Stimulated activated CD4-positive, alpha-beta T cell treated with anti-CD3 and anti-CD28 coated beads, Interleukin-12 subunit alpha, Interleukin-12 subunit beta, amount 100 ng/mL, for 4 hours (primary cell): Measurements from ENCODE around the gene CSK.

ENCODE experiments used
- DNase-seq: peaks from one replicate; pipeline ENCODE4 v3.0.0-alpha.2; 2020

The CSK gene

GRCh38 chr15:74829486-74829885 lies 47.6 kb downstream of the CSK start:
- no peak for DNase-seq

DNA sequence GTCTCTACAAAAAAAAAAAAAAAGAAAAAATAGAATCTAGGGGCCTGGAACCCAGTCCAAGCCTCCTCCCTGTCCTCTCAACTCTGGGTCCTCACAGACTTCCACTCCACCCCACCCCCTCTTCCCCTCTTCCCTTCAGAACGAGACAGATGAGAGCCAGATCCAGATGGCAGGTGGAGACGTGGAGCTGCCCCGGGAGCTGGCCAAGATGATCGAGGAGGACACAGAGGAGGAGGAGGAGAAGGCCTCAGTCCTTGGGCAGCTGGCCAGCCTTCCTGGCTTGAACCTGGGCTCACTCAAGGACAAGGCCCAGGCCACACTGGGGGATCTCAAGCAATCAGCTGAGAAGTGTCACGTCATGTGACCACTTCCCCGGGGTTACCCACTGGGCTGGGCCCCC lies 48.1 kb downstream of the CSK start:
- DNase-seq: no peak

- no peak for DNase-seq
Observed at GRCh38 chr15:74830868-74831267, 49.0 kb downstream of the CSK start.

- DNase-seq: no peak
Observed at GRCh38 chr15:74831813-74832495, 50.1 kb downstream of the CSK start.

DNA sequence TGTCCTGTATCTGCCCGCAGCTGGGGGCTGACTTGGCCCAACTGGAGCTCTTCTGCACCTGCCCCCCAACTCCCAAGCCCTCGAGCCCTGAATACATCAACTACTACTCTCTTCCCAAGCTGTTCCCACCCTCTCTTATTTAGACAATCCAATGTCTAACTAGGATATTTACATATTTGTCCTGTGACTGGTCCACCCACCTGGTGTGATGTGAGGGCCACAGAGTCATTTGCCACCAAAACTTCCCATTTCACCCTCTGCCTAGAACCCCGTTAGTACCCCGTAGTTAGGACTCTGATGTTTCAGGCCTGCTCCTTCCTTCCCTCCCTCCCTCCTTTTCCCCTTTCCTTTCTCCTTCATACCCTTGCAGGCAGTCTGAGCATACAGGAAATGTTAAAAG lies 50.9 kb downstream of the CSK start:
- DNase-seq: no peak

DNA sequence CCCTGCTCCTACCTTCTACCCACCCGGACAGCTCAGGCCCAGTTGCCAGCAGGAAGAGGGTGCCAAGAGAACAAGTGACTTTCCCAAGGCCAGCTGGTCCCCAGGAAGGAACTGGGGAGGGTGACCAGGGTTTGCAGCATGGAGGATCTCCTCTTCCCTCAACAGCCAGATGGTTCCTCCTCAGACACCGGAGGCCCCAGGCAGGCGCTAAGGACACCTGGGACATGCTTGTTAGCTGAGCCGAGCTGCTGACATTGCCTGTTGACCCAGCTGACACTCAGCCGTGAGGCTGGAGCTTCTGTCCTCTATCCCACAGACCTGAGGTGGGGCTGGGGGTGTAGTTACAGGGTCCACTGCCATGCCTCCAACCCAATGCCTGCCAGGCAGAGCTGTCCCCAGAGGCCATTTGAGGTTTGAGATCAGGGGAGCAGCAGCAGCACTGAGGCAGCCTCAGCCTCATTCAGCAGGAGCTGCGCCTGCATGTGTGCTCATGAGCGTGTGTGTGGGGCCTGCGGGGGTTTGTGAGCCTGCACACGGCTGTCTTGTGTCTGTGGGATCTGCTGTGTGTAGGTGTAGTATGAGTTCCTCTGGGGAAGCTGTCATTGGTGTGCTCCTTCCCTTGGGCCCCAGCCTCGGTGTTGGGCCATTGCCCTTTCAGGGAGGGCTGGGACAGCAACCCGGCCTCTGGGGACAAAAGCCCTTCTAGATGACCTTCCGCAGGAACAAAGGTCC lies 51.7 kb downstream of the CSK start:
- DNase-seq: no peak

GRCh38 chr15:74835312-74835823 lies 53.5 kb downstream of the CSK start:
- DNase-seq: peak; percentile 47

DNA sequence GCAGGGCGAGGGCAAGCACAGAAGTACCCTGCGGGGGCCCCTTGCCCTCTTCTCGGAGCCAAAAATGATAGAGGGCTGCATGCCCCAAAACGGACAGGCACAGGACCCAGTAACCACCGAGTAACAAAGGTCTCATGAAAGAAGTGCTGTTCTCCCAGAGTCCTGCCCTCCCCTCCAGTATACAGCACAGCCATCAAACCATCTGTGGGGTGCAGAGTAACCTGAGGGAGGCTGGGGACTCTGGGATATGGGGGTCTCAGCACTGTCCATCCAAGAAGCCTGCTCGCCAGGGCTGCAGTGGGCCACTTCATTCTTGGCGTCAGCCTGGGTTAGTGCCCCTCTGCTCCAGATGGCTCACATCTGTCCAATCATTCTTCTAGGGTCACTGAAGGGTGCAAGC lies 55.0 kb downstream of the CSK start:
- no peak for DNase-seq

- DNase-seq: no peak
Observed at GRCh38 chr15:74837482-74838136, 55.7 kb downstream of the CSK start.

GRCh38 chr15:74838137-74838516 lies 56.2 kb downstream of the CSK start:
- no peak for DNase-seq

DNA sequence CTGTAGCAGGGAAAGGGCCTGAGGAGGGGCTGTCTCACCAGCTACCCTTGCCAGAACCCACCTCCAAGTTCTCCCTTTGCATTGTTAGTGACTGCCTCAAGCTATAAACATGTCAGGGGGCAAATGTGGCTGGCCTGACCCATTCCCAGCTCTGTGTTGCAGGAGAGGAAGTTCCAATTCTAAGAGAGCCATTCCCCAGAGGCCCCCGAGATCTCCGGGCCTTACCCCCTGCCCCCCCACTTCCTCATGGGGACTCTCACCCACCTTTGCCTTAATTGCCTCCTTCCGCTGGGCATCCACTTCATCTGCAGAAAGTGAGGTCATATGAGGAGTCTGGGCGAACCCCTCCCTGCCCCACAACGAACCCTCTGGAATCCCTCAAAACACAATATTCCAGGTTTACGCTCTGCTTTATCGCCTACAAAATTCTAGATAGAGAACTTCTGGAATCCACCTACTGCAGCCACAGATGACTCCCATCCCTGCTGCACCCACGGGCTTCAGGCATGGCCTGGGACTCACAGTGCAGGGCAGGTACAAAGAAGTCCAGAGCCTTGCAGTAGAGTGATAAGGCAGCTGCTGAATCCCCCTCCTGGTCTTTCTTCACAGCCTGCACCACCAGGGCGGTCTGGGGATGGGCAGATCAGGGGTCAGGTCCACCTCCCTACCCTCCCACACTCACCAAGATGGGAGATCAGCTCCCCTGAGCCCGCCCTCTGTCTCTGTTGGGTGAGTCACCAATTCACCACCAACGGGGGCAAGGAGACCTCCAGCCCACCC lies 57.1 kb downstream of the CSK start:
- no peak for DNase-seq

GRCh38 chr15:74839526-74840395 lies 57.9 kb downstream of the CSK start:
- DNase-seq: no peak

DNA sequence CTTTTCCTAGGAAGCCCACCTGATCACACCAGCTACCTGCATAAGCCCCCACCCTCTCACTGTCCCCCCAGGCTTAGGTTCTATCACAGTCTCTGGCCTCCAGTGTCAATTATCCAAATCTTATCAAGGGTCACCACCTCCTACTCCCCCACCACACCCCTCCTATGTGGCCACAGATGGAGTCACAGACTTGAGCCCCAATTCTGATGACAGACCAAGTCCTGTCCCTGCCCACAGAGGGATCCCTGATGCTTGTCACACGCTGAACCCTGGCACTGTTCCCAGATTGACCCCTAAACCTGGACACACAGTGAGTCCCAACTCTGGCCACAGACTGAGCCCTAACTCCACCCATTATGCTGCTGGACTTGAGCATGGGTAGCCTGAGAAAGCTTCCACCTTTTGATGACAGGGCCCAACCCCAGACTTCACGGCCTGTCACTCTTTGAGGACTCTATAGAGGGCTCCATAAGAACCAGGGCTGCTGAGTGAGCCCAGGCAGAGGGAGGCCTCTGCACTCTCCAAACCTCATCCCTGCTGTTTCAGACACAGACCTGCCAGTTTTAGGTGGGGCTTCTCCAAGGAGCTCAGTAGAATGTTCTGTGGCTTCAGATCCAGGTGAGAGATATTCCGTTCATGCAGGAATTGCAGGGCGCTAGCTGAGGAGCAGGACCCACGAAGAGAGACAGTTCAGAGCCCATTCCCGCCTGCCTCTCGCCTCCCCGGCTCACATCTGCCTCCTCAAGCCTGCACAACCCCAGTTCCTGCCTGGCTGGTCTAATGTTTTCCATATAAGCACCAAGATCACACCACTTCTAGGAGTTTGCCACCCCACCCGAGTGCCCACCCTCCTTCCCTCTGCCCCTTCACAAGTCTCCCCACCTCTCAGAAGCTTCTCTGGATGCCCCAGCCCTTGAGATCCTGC lies 59.2 kb downstream of the CSK start:
- no peak for DNase-seq

DNA sequence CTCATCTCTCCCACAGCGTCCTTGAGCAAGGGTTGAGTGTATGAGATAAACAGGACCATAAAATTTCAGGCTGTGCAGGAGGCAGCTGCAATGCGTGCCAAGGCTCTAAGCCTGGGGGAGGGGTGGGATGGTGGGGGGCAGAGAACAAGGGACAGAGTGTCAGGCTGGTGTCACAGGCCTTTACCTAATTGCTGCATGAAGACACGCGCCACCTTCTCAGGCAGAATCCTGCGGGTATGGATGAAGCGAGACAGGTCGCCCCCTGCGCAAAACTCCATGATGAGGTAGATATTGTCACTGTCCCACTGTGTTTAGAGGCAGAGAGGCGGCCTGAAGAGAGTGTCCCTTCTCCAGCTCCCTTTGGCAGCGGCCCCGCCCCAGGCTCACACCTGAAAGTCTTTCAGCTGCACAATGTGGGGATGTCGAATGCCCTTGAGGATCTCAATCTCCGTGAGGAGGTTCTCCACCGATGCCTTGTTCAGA lies 60.1 kb downstream of the CSK start:
- no peak for DNase-seq

DNA sequence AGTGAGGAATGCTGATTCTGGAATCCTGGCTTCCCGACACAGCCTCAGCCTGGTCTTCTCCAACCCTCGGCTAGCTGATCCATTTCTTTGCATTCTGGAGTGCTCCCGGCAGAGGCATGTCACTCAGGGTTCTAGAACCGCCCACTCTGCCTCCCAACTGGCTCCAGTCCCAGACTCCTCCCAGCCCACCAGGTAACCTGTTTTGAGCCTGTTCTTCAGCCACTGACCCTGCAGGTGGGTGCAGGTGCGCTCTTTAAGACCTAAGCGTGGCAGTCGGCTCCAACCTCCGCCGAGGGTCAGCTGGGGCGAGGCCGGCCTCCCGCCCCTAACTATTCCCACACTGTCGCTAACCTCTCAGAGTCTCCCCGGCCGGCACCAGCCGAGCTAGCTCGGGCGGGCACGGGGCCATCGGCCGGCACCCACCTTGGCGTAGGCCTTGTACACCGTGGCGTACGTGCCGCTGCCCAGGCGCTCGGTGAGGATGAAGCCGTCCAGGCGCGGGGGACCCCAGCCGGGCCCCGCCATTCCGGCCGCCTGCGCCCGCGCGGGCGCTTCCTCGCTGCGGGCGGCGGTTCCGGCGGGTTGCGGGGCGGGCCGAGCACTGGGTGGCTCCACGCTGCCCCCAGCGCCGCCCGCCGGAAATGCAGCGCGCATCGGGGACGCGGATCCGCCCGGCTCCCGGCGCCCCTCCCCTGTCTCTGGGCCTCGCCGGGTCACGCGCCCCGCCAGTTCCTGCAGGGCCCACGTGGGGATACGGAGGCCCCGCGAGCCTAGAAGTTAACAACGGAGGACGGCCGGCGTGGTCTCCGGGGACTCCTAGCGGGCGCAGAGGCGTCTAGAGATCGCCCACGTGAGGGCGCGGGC lies 60.9 kb downstream of the CSK start, which contains the start of gene ULK3:
Gene ULK3, minus strand, starts transcription at position 576 of the 864 bp plus-strand sequence. Its CDS starts 51 bp downstream, at position 525.
- DNase-seq: peak; percentile 92

DNA sequence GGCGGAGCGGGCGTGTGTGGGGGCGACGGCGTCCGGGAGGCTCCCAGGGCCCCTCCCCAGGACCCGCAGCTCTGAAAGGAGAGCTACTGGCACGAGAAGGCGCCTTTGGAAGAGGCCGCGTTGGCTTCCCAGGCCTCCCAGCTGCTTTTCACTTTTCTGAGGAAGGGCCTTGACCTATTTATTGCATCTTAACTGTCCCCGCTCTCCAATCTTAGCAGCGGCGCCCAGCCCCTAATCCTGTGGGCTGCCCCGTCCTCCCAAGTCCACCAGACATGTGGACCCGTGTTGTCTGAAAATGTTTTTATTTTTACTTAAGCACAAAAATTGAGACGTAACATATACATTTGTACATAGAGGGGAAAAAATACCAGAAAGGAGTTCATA lies 61.6 kb downstream of the CSK start:
- DNase-seq: no peak

- no peak for DNase-seq
Observed at GRCh38 chr15:74843891-74844299, 62.0 kb downstream of the CSK start.

DNA sequence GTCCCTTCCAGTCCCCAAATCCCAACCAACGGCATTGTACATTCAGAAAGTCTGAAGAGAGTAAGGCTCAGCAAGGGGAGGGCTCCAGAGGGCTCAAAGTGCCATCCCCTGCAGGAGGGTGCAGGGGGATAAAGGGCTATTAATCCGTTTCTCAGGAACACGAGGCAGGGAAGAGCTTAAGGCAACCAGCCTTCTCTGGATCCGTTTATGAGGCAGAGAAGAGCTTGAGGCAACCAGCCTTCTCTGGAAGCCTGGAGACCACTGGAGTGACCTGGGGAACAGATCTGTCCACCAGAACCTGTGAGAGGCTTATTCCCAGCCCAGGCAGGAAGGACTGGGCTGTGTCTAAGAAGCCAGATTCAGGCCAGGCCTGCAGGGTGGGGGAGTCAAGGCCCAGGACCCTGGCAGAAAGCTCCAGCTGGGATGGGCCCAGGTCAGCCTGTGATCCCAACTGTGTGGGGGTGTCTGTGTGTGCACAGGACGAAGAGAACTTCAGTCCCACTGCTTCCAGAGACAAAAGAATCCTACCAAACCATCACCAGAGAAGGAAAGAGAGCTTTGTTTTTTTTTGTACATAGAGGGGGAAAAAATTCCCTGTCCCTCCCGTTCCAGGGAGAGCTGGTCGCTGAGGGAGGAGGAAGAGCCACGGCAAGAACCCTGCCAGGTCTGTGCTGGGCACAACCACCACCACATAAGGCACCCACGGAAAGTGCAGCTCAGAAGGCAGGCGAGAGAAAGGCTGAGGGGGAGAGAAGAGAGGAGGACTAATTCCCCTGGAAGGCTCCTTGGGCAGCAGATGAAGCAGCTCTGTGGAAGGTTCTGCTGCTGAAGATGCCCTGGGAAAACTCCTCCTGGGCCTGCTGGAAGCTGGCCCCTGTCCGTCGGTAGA lies 62.7 kb downstream of the CSK start:
- peak; percentile 13 for DNase-seq

DNA sequence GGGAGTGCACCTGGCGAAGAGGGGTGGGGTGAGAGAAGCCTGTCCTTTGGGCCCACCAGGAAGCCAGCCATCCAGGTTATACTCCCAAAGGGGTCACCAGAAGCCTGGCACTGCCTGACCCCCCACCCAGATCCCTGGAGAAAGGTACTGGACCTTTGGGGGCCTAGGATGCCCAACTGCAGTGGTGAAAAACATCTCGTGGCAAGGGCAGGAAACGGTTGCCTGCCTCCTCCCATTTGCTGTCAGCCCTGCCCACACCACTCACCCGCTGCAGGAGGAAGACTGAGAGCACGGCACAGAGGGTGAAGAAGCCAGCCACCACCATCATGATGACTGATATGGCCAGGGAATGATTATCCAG lies 63.3 kb downstream of the CSK start:
- DNase-seq: peak; percentile 48
